Astrocyte of the cerebellum (primary cell): ENCODE results near the gene GAS6.

Experiments
- DNase-seq: peaks from one replicate; pipeline ENCODE4 v3.0.0-alpha.2; 2011; ENCODE audit warnings: low read depth
- H3K4me3 ChIP-seq: 2 replicates; pipeline ENCODE4 v1.5.1; 2011; ENCODE audit warnings: mild to moderate bottlenecking, low read depth, low read length, moderate library complexity
- in situ Hi-C: cut with HindIII; loops from 2 replicates; pipeline ENCODE4 v1.10.0; 2017; ENCODE audit warnings: low sequenced_read_pairs
- TF ChIP-seq, protein P1 (sequence below): IDR thresholded peaks from 2 replicates; pipeline ENCODE4 v1.5.1; 2012; ENCODE audit warnings: low read length, low read depth, moderate library complexity, mild to moderate bottlenecking; ENCODE audit errors: missing control alignments

GAS6 gene

DNA sequence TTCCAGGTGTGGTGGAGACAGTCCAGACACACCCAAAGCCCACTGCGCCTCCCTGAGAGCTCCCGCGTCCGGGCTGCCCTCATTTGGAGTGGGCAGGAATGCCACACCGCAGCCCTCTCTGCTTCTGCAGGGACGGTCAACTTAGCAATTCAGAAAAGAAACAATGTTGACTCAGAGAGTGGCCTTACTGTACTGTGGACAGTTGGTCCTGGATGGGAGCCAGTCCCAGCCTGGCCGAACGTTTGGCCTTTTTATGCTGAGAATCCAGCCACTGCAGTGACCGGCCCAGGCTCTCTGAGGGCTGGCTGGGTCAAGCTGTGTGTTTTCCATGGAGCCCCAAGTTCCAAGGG is 7.2 kb downstream of the GAS6 start:
- H3K4me3 ChIP-seq, result no peak overlapping the region
- in situ Hi-C loops, result no loop called here
- TF ChIP-seq, protein P1, sequence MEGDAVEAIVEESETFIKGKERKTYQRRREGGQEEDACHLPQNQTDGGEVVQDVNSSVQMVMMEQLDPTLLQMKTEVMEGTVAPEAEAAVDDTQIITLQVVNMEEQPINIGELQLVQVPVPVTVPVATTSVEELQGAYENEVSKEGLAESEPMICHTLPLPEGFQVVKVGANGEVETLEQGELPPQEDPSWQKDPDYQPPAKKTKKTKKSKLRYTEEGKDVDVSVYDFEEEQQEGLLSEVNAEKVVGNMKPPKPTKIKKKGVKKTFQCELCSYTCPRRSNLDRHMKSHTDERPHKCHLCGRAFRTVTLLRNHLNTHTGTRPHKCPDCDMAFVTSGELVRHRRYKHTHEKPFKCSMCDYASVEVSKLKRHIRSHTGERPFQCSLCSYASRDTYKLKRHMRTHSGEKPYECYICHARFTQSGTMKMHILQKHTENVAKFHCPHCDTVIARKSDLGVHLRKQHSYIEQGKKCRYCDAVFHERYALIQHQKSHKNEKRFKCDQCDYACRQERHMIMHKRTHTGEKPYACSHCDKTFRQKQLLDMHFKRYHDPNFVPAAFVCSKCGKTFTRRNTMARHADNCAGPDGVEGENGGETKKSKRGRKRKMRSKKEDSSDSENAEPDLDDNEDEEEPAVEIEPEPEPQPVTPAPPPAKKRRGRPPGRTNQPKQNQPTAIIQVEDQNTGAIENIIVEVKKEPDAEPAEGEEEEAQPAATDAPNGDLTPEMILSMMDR, result no peak
- DNase-seq, result no peak

DNA sequence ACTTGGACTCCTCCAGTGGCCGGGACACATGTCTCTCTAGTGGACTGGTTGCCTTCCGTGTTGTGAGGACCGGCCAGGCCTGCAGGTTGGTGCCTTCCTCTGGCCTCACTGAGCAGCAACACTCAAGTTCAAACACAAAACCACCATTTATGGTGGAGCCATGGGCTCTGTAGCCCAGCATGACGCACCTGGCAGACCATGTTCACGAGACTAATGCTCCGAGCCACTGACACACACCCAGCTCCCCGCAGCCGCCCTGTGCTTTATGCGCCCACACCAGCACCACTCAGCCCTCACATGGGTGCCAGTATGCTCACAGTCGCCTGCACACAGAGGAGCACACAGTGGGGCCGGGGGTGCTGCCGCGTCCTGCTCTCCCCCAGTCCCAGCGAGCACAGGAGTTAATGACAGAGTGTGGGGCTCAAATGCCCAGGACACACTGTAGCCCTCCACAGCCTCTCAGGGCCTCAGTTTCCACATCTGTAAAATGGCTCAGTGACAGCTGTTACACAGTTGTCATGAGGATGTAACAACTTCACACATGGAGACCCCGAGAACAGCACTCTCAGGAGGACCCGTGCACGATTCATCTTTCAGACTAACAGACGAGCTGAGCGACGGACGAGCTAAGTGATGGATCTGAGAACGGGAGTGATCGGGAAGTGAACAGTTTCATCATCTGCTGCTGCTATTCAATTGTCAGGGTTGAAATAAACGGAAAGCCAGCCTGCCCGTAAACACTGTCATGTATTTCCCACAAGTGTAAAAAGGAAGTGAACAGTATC is 7.8 kb downstream of the GAS6 start:
- in situ Hi-C loops, result no loop called here
- H3K4me3 ChIP-seq, result no peak overlapping the region
- TF ChIP-seq, protein P1, result no peak
- DNase-seq, result no peak

DNA sequence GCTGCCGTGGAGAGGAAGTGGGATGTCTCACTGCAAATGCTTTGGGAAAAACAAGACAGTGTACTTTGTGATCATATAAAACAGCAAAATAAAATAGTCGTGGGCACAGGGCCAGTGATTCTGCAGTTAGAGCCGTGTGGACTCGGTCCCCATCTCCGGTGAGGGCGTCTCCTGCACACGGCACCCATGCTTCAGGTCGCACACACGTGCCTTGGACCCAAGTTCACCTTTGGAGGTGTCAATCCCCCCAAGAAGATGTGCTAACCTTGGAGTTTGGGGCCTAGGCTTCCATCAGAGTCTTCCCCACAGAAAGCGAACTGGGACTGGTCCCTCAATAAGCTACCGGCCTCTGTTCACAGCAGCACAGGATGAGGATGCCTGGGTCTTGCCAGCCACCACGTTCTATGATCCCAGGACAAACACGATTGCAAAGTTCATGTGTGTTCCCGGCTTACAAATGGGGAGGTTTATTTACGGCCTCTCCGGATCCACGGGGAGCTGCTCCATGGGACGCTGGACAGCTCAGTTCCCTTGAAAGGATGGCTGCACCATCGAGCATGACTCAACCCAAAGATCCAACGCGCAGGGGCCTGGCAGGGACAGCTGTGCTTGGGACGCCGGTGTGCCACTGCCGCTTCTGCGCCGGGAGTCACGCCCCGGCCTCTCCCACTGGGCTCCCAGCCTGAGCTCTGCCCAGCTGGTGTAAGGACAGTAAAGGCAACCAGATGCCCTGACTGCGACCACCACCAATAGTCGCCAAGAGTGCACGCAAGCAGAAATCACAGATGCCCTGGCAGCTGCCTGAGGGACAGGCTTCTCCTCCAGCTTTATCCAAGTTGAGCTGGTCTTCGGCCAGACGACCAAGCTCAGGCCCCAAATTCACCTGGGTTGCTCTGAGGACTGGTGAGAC is 8.6 kb downstream of the GAS6 start:
- no peak for DNase-seq
- in situ Hi-C loops, result no loop called here
- TF ChIP-seq, protein P1, result no peak
- H3K4me3 ChIP-seq, result no peak overlapping the region

DNA sequence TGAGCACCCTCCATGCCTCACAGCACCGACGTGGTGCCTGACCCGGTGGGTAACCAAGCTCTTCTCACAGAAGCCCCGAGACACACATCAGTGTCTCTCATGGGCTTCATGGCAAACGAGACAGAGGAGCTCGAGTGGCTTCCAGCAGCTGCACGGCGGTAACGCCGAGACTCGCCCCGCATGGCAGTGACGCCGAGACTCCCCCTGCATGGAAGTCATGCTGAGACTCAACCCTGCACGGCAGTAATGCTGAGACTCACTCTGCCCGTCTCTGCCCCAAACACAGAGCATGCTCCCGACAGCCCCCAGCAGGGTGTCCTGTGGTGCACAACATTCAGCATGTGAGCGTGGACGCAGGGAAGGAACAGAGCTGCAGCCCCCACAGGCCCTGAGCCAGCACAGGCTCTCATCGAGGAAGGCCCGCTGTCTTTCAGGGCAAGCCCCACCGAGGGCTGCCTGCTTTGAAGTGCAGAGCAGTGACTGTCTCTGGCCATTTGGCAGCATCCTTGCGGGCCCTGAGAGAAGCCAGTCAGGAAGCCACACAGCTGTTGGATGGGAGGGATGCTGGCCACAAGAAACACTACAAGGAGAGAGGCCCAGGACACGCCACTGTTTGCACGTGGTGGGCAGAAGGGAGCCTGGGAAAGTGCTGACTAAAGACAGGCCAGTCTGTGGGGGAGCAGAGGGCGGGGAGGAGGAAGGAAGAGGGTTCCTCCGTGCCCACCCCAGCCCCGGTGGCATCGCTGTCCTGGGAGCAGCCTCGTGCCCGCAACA is 9.5 kb downstream of the GAS6 start:
- DNase-seq, result peak; percentile 53
- H3K4me3 ChIP-seq, result no peak overlapping the region
- in situ Hi-C loops, result no loop called here
- TF ChIP-seq, protein P1, result no peak

DNA sequence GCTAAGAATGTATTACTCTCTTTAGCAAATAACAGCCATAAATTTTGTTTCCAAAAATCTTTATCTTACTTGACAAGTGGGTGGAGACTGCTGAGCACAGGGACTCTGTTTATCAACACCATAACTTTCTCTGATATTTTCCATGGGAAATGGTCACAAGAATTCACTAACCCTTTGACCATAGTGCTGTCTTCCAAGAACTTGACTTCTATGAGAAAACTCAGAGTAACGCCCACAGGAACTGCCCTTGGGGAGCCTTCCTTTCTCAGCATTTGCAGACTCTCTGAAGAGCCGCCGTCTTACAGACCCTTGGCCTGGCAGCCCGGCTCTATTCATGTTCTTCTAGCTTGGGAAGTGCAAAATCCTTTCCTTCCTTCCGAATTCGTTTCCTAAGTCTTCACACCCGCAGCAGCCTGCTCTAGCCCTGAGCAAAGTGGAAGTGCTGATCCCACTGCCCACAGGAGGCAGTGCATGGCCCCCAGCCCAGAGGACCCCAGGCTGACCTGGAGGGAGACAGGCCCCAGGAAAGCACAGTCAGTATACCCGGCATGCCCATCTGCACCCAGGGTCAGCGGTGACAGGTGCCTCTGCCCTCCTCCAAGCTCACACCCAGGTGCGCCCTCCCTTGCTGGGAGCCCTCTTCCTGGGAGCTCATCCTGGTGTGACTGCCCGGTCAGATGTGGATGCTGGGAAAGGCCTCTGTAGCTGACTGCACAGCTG is 10.2 kb downstream of the GAS6 start:
- no peak overlapping the region for H3K4me3 ChIP-seq
- in situ Hi-C loops, result no loop called here
- DNase-seq, result no peak
- TF ChIP-seq, protein P1, result no peak
